C4-2B (cell line): ENCODE results near the gene BLM.

Experiments used
- CTCF ChIP-seq: fragments of 450-650 bp; conservative IDR thresholded peaks from 2 replicates; pipeline ENCODE4 v1.5.1; 2017; ENCODE audit warnings: mild to moderate bottlenecking
- ZFX ChIP-seq: fragments of 450-650 bp; IDR thresholded peaks from 2 replicates; pipeline ENCODE4 v1.6.1; 2017

- TF ChIP-seq CTCF, result no peak
- TF ChIP-seq ZFX, result no peak
Measured at GRCh38 chr15:90718232-90718631, 1.1 kb downstream of the BLM start.
